GM12801 (cell line): ENCODE measurements around the gene GRID1.

Experiments used
- CTCF ChIP-seq: IDR thresholded peaks from one replicate; pipeline ENCODE4 v1.5.1; 2011; ENCODE audit warnings: control low read depth; ENCODE audit not compliant: insufficient read length; ENCODE audit errors: extremely low read depth

GRID1 gene

GRCh38 chr10:86083206-86083605 lies 283.4 kb downstream of the GRID1 start:
- TF ChIP-seq CTCF: no peak

- TF ChIP-seq CTCF: no peak
These were observed 284.0 kb downstream of the GRID1 start for GRCh38 chr10:86082556-86082955.

- no peak for TF ChIP-seq CTCF
These were observed 287.5 kb downstream of the GRID1 start for GRCh38 chr10:86079088-86079487.

GRCh38 chr10:86078639-86079035 lies 288.0 kb downstream of the GRID1 start:
- TF ChIP-seq CTCF: no peak

GRCh38 chr10:86077871-86078638 lies 288.5 kb downstream of the GRID1 start:
- no peak for TF ChIP-seq CTCF

- TF ChIP-seq CTCF: no peak
These were observed 289.3 kb downstream of the GRID1 start for GRCh38 chr10:86077271-86077670.

GRCh38 chr10:86075512-86075911 lies 291.1 kb downstream of the GRID1 start:
- TF ChIP-seq CTCF: no peak
